HEK293 (cell line): ENCODE data around the gene HOXA6.

Experiments used
- CTCF ChIA-PET: fragments of 350-600 bp; formaldehyde crosslinking; extraction: SDS; loops from one replicate; lab custom pipeline; 2021; ENCODE audit warnings: antibody characterized with exemption; lab: Yijun Ruan, JAX
- POLR2A ChIA-PET: fragments of 300-600 bp; formaldehyde crosslinking; extraction: SDS; loops from one replicate; lab custom pipeline; 2020; ENCODE audit warnings: antibody characterized with exemption, inconsistent platforms; lab: Yijun Ruan, JAX
- H3K27ac ChIP-seq: fragments of 200-500 bp; sonication (Bioruptor generic); 2 replicates; pipeline ENCODE4 v1.5.1; 2014; ENCODE audit warnings: low read depth, low read length, control low read depth, inconsistent platforms; ENCODE audit errors: extremely low read depth
- H3K36me3 ChIP-seq, 2 experiments: fragments of 200-500 bp in 1 of 2; sonication (Bioruptor generic) in 1 of 2; 1 replicate in 1 of 2; 2 replicates in 1 of 2; pipeline ENCODE4 v1.5.1; 2014 to 2017; ENCODE audit warnings: inconsistent platforms in 2 of 2, low read length in 2 of 2; ENCODE audit not compliant: control insufficient read depth in 2 of 2, insufficient read depth in 1 of 2
- H3K4me1 ChIP-seq: fragments of 200-500 bp; sonication (Bioruptor generic); 2 replicates; pipeline ENCODE4 v1.5.1; 2014; ENCODE audit warnings: mild to moderate bottlenecking, low read length, inconsistent platforms; ENCODE audit not compliant: control insufficient read depth, insufficient read depth
- H3K4me3 ChIP-seq: 2 replicates; pipeline ENCODE4 v1.5.1; 2011; ENCODE audit warnings: low read depth, mild to moderate bottlenecking, control low read depth, low read length, moderate library complexity
- H3K9me3 ChIP-seq: fragments of 200-500 bp; sonication (Bioruptor generic); 2 replicates; pipeline ENCODE4 v1.5.1; 2014; ENCODE audit warnings: low read depth, low read length, inconsistent platforms; ENCODE audit not compliant: control insufficient read depth, insufficient read depth
- GLI4 ChIP-seq: fragments of 450-650 bp; formaldehyde crosslinking; IDR thresholded peaks from 2 replicates; pipeline ENCODE4 v1.5.1; 2016; ENCODE audit warnings: missing biosample characterization, missing genetic modification characterization
- GLIS2 ChIP-seq: fragments of 450-650 bp; formaldehyde crosslinking; IDR thresholded peaks from 2 replicates; pipeline ENCODE4 v1.5.1; 2016; ENCODE audit warnings: missing biosample characterization, missing genetic modification characterization
- MYNN ChIP-seq: fragments of 450-650 bp; formaldehyde crosslinking; IDR thresholded peaks from 2 replicates; pipeline ENCODE4 v1.5.1; 2016; ENCODE audit warnings: missing biosample characterization, missing genetic modification characterization, borderline replicate concordance
- SCRT2 ChIP-seq: fragments of 450-650 bp; formaldehyde crosslinking; IDR thresholded peaks from 2 replicates; pipeline ENCODE4 v1.5.1; 2016; ENCODE audit warnings: missing biosample characterization, missing genetic modification characterization
- TRIM28 ChIP-seq: IDR thresholded peaks from 2 replicates; pipeline ENCODE4 v1.6.1; 2011; ENCODE audit warnings: low read length, control low read depth, borderline replicate concordance
- TSHZ1 ChIP-seq: fragments of 450-650 bp; formaldehyde crosslinking; IDR thresholded peaks from 2 replicates; pipeline ENCODE4 v1.5.1; 2016; ENCODE audit warnings: missing biosample characterization, missing genetic modification characterization, borderline replicate concordance
- WT1 ChIP-seq: fragments of 450-650 bp; formaldehyde crosslinking; IDR thresholded peaks from 2 replicates; pipeline ENCODE4 v1.5.1; 2016; ENCODE audit warnings: missing biosample characterization, missing genetic modification characterization
- YY1 ChIP-seq: fragments of 450-650 bp; formaldehyde crosslinking; IDR thresholded peaks from 2 replicates; pipeline ENCODE4 v1.5.1; 2018; ENCODE audit warnings: missing biosample characterization, missing genetic modification characterization
- ZNF157 ChIP-seq: fragments of 450-650 bp; formaldehyde crosslinking; IDR thresholded peaks from 2 replicates; pipeline ENCODE4 v1.5.1; 2016; ENCODE audit warnings: missing biosample characterization, missing genetic modification characterization
- ZNF174 ChIP-seq: fragments of 450-650 bp; formaldehyde crosslinking; IDR thresholded peaks from 2 replicates; pipeline ENCODE4 v1.5.0; 2017; ENCODE audit warnings: missing biosample characterization, mild to moderate bottlenecking, missing genetic modification characterization
- ZNF202 ChIP-seq: fragments of 450-650 bp; formaldehyde crosslinking; IDR thresholded peaks from 2 replicates; pipeline ENCODE4 v1.5.1; 2016; ENCODE audit warnings: missing biosample characterization, missing genetic modification characterization, borderline replicate concordance
- ZNF214 ChIP-seq: fragments of 450-650 bp; formaldehyde crosslinking; IDR thresholded peaks from 2 replicates; pipeline ENCODE4 v1.5.1; 2017; ENCODE audit warnings: missing biosample characterization, mild to moderate bottlenecking, missing genetic modification characterization, borderline replicate concordance
- ZNF24 ChIP-seq: fragments of 450-650 bp; formaldehyde crosslinking; IDR thresholded peaks from 2 replicates; pipeline ENCODE4 v1.5.1; 2016; ENCODE audit warnings: missing biosample characterization, missing genetic modification characterization
- ZNF248 ChIP-seq: fragments of 450-650 bp; formaldehyde crosslinking; IDR thresholded peaks from 2 replicates; pipeline ENCODE4 v1.5.1; 2017; ENCODE audit warnings: missing biosample characterization, missing genetic modification characterization
- ZNF501 ChIP-seq: fragments of 450-650 bp; formaldehyde crosslinking; IDR thresholded peaks from 2 replicates; pipeline ENCODE4 v1.5.1; 2016; ENCODE audit warnings: missing biosample characterization, missing genetic modification characterization
- ZNF510 ChIP-seq: fragments of 450-650 bp; formaldehyde crosslinking; IDR thresholded peaks from 2 replicates; pipeline ENCODE4 v1.5.1; 2018; ENCODE audit warnings: mild to moderate bottlenecking, missing genetic modification characterization, missing biosample characterization; ENCODE audit not compliant: insufficient replicate concordance
- ZNF549 ChIP-seq: fragments of 450-650 bp; IDR thresholded peaks from 2 replicates; pipeline ENCODE4 v1.5.1; 2018; ENCODE audit warnings: missing biosample characterization, missing genetic modification characterization, mild to moderate bottlenecking, inconsistent platforms, moderate library complexity
- ZNF585B ChIP-seq: fragments of 450-650 bp; formaldehyde crosslinking; IDR thresholded peaks from 2 replicates; pipeline ENCODE4 v1.5.1; 2016; ENCODE audit warnings: missing biosample characterization, missing genetic modification characterization
- ZNF621 ChIP-seq: fragments of 450-650 bp; formaldehyde crosslinking; IDR thresholded peaks from 2 replicates; pipeline ENCODE4 v1.5.1; 2017; ENCODE audit warnings: missing biosample characterization, missing genetic modification characterization
- ZNF639 ChIP-seq: fragments of 450-650 bp; formaldehyde crosslinking; IDR thresholded peaks from 2 replicates; pipeline ENCODE4 v1.5.1; 2016; ENCODE audit warnings: missing biosample characterization, missing genetic modification characterization
- ZNF670 ChIP-seq: fragments of 450-650 bp; formaldehyde crosslinking; IDR thresholded peaks from 2 replicates; pipeline ENCODE4 v1.5.1; 2016; ENCODE audit warnings: missing biosample characterization, missing genetic modification characterization, low read depth

HOXA6 gene

GRCh38 chr7:27108390-27109127, 39.0 kb downstream of the HOXA6 start (continued):
- TF ChIP-seq ZNF621 (tag by site-specific recombination) = no peak
- no peak for TF ChIP-seq ZNF549 (tag by site-specific recombination)
- no peak for TF ChIP-seq SCRT2 (tag by site-specific recombination)

DNA sequence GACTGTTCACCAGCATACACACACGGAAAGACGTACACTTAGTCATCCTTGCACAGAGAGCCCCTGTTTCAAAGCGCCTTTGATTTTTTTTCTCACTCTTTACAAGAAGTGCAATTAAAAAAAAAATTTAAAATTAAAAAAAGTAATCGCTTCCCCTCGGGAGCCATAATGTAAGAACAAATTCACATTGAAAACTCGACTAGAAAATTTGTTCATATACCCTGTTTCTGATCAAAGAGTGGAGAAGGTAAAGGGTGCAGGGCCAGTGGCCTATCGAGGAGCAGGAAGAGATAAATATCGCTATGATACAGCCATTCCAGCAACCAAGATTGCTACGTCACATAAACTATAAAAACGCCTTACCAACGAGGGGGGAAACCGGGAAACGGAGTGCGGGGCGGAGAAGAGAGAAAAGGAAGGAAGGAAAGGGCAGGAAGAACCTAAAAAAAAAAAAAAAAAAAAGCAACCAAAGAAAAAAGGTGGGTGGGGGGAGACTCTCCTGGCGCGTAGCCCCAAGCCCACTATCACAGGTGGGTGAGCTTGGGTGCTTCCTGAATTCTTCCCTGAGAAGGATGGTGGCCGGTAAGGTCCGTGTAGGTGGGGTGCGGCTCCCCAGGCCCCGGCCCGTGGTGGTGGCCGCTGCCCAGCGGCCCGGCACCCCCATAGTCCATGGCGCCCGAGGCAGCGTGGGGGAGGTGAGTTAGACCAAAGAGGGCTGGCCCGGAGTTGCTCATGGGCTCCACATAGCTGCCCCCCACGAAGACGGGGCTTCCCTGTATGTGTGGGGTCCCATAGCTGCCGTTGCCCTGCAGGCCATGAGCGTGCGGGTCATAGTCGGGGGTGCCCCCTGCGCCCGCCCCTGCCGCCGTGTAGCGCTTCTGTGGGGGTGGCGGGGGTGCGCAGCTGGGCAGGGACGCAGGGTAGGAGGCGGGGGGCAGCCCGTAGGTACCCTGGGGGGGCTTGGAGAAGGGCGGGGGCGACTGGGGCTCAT, 39.9 kb downstream of the HOXA6 start:
- Histone ChIP-seq H3K4me1 (peaks cover 3% of the 10 kb centered on the region), H3K9me3 (no peaks in the 10 kb centered on the region), H3K4me3 (no peak overlapping the region), H3K27ac (no peak overlapping the region), H3K36me3 (peaks cover 11 to 25% of the 10 kb centered on the region in 2 experiments)
- TF ChIP-seq ZNF510 (tag by site-specific recombination) (no peak), YY1 (tag by site-specific recombination) (no peak), ZNF639 (tag by site-specific recombination) (no peak), WT1 (tag by site-specific recombination) (no peak), MYNN (no peak), ZNF202 (tag by site-specific recombination) (peak; percentile 71), GLI4 (tag by site-specific recombination) (no peak), ZNF670 (tag by site-specific recombination) (no peak), ZNF24 (tag by site-specific recombination) (no peak), ZNF248 (tag by site-specific recombination) (no peak), ZNF585B (tag by site-specific recombination) (no peak), ZNF214 (tag by site-specific recombination) (no peak), ZNF501 (no peak), GLIS2 (tag by site-specific recombination) (0 out of 2 replicates have a peak, but pooled peaks have one; percentile 30), ZNF157 (tag by site-specific recombination) (no peak), TRIM28 (no peak)
- POLR2A ChIA-PET = interaction anchor here (0.6 to 0.8 kb wide), 2 partner anchors 11 to 418 kb away, joined by 3 to 4 read pairs; no protein-coding TSS in a partner anchor
- CTCF ChIA-PET = interaction anchor here (1.8 kb wide), 1 partner anchor 36 kb away, joined by 5 read pairs; the partner anchor contains the start of gene HOXA5

GRCh38 chr7:27106901-27107240, 40.7 kb downstream of the HOXA6 start:
- ChIA-PET CTCF (no interaction called here), POLR2A (no interaction called here)
- no peak for TF ChIP-seq ZNF174 (tag by site-specific recombination)
- no peak for TF ChIP-seq TSHZ1 (tag by site-specific recombination)
- no peak for TF ChIP-seq ZNF549 (tag by site-specific recombination)
- Histone ChIP-seq H3K9me3 (no peaks in the 10 kb centered on the region), H3K27ac (no peak overlapping the region), H3K4me3 (no peak overlapping the region), H3K36me3 (peaks cover 11 to 25% of the 10 kb centered on the region in 2 experiments), H3K4me1 (peaks cover under 1% of the 10 kb centered on the region)
